Kidney (tissue), 14 donors: ENCODE data around the gene PPP1R14D. TPM values are rescaled to one million over a fixed set of nuclear protein-coding genes. Genes with fewer than 3 reads are reported as not detected.

Source experiments
- DNase-seq, 5 donors: peaks; one replicate each; pipeline ENCODE4 v3.0.0-alpha.2; 2013 to 2020
- FAIRE-seq: peaks from 2 replicates; lab custom pipeline; 2012; peaks lifted over from hg19 to GRCh38; lab: Jason Lieb, UNC
- H3K27ac ChIP-seq, 2 donors: one replicate each; pipeline ENCODE4 v1.7.0; 2013; ENCODE audit warnings: low read depth in 2 of 2, low read length in 2 of 2, inconsistent platforms in 1 of 2
- H3K27me3 ChIP-seq: one replicate; pipeline ENCODE4 v1.7.1; 2013; ENCODE audit warnings: low read length, inconsistent platforms; ENCODE audit not compliant: control insufficient read depth, insufficient read depth
- H3K36me3 ChIP-seq, 3 donors: one replicate each; pipeline versions ENCODE4 v1.7.0 to v1.7.1; 2013; ENCODE audit warnings: low read length in 3 of 3, control low read depth in 1 of 3, inconsistent platforms in 1 of 3; ENCODE audit not compliant: insufficient read depth in 3 of 3, control insufficient read depth in 2 of 3
- H3K4me1 ChIP-seq, 3 donors: one replicate each; pipeline versions ENCODE4 v1.7.0 to v1.7.1; 2013; ENCODE audit warnings: low read length in 3 of 3, inconsistent platforms in 1 of 3, low read depth in 1 of 3; ENCODE audit not compliant: control insufficient read depth in 2 of 3, insufficient read depth in 2 of 3
- H3K4me3 ChIP-seq, 3 donors: one replicate each; pipeline versions ENCODE4 v1.7.0 to v1.8.1; 2013; ENCODE audit warnings: low read length in 3 of 3, control low read depth in 1 of 3, inconsistent platforms in 1 of 3
- H3K9ac ChIP-seq, 3 donors: one replicate each; pipeline versions ENCODE4 v1.7.0 to v1.7.1; 2013; ENCODE audit warnings: low read length in 3 of 3, control low read depth in 1 of 3, inconsistent platforms in 1 of 3
- H3K9me3 ChIP-seq, 3 donors: one replicate each; pipeline versions ENCODE4 v1.7.0 to v1.7.1; 2013; ENCODE audit warnings: low read length in 3 of 3, control low read depth in 1 of 3, inconsistent platforms in 1 of 3; ENCODE audit not compliant: control insufficient read depth in 2 of 3, insufficient read depth in 1 of 3
- intact Hi-C: fragments of 100-400 bp; cut with DNase I; formaldehyde crosslinking; loops from one replicate; pipeline ENCODE4 v1.11.1; 2022
- polyA plus RNA-seq: library from polyadenylated mRNA; stranded (reverse); fragments of 350-450 nt; fragmentation: Illumina TruSeq; extraction: RNeasy Lipid Tissue Mini Kit (QIAGEN cat#74804); gene quantifications from one replicate; pipeline ENCODE4 v1.2.3, GENCODE V29; 2014; ENCODE audit warnings: low read depth, low replicate concordance; ENCODE audit not compliant: insufficient read depth
- total RNA-seq: library from RNA; stranded (reverse); fragmentation: NEBNext Ultra II Directional; extraction: Animal tissue kit (Norgen Biotek cat#: 25700); gene quantifications from one replicate; pipeline ENCODE4 v1.2.1, GENCODE V29; 2021
- TF ChIP-seq, protein P1 (sequence below): IDR thresholded peaks from 3 replicates; pipeline ENCODE4 v1.5.1; 2012; ENCODE audit warnings: mild to moderate bottlenecking, moderate library complexity, borderline replicate concordance; ENCODE audit not compliant: insufficient read depth; ENCODE audit errors: extremely low read depth
- donor health status: control.
- donor health status: control.
- donor health status: control.
- donor health status: control.
- donor health status: control.
- donor health status: DM: yes; HTN: yes; CAD: no.
- donor health status: Normal renal cell carcinoma (clear cell type).

The PPP1R14D gene
- total and polyA plus RNA-seq, 2 donors from 2014 or later, result 4.0 TPM; not detected in 1

DNA sequence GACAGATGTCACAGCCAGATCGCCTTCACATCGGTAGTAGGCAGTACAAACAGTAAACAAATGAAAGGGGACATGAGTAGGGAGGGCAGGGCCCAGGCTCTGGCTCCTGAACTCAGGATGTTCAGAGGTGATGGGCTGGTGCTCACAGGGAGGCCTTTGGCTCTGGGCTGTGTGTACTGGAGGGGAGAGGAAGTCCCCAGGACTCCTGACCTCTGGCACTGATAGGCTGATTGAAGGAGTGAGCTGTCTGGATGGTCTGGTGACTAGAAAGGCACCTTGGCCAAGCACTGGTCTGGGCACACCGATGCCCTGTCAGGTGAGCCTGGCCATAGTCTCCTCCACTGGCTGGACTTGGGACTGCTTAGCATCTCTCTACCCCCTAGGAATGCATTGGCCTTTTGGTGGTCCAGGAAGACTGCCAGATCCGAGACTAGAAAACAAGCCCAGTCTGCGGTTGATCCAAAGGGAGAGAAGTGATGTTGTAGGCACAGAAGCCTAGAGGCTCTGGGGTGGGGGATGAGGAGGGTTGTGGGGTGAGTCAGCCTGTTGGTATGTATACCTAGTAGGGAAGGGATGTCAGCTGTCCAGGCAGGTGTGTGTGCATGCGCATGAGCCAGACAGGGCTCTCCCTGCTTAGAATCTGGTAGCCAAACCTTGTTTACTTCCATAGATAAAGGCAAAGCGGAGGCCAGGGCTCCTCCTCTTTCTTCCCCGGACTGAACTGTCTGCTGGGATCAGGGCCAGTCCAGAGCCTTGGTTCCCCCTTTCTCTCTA lies 17.2 kb upstream of the PPP1R14D start:
- Histone ChIP-seq H3K27me3 (no peaks in the 10 kb centered on the region), H3K36me3 (peaks cover 0 to 2% (median 0%) of the 10 kb centered on the region in 3 donors), H3K9ac (peak overlapping the region in 2 of 3 donors; percentile 76 to 82), H3K4me3 (peak overlapping the region; percentile 36 to 67 (median 54)), H3K27ac (peak overlapping the region; percentile 89 to 93), H3K9me3 (no peaks in the 10 kb centered on the region), H3K4me1 (peaks cover 2 to 32% (median 26%) of the 10 kb centered on the region in 3 donors)
- intact Hi-C loops, result no loop called here
- TF ChIP-seq, protein P1, sequence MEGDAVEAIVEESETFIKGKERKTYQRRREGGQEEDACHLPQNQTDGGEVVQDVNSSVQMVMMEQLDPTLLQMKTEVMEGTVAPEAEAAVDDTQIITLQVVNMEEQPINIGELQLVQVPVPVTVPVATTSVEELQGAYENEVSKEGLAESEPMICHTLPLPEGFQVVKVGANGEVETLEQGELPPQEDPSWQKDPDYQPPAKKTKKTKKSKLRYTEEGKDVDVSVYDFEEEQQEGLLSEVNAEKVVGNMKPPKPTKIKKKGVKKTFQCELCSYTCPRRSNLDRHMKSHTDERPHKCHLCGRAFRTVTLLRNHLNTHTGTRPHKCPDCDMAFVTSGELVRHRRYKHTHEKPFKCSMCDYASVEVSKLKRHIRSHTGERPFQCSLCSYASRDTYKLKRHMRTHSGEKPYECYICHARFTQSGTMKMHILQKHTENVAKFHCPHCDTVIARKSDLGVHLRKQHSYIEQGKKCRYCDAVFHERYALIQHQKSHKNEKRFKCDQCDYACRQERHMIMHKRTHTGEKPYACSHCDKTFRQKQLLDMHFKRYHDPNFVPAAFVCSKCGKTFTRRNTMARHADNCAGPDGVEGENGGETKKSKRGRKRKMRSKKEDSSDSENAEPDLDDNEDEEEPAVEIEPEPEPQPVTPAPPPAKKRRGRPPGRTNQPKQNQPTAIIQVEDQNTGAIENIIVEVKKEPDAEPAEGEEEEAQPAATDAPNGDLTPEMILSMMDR, result no peak
- FAIRE-seq (no peak), DNase-seq (peak in 2 of 5 donors; percentile 49 to 82)

DNA sequence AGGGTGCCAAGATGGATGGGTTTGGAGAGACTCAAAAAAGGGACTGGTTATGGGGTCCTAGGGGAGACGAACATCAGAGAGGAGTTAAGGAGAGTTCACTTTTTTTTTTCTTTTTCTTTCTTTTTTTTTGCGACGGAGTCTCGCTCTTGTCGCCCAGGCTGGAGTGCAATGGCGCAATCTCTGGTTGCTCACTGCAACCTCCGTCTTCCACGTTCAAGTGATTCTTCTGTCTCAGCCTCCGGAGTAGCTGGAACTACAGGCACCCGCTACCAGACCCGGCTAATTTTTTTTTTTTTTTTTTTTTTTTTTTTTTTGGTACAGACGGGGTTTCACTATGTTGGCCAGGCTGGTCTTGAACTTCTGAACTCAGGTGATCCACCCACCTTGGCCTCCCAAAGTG lies 16.5 kb upstream of the PPP1R14D start:
- intact Hi-C loops, result no loop called here
- peak overlapping the region; percentile 89 to 93 for H3K27ac ChIP-seq
- TF ChIP-seq, protein P1, result no peak
- H3K9me3 ChIP-seq, result no peaks in the 10 kb centered on the region
- DNase-seq (no peak), FAIRE-seq (no peak)
- H3K4me1 ChIP-seq, result peaks cover 2 to 32% (median 26%) of the 10 kb centered on the region in 3 donors
- peak overlapping the region; percentile 39 to 82 (median 71) for H3K9ac ChIP-seq
- peak overlapping the region; percentile 54 to 67 (median 65) for H3K4me3 ChIP-seq
- H3K36me3 ChIP-seq, result peaks cover 0 to 3% (median 0%) of the 10 kb centered on the region in 3 donors
- H3K27me3 ChIP-seq, result no peaks in the 10 kb centered on the region

DNA sequence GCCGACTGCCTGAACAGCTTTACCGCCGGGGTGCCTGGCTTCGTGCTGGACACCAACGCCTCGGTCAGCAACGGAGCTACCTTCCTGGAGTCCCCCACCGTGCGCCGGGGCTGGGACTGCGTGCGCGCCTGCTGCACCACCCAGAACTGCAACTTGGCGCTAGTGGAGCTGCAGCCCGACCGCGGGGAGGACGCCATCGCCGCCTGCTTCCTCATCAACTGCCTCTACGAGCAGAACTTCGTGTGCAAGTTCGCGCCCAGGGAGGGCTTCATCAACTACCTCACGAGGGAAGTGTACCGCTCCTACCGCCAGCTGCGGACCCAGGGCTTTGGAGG lies 16.2 kb upstream of the PPP1R14D start:
- DNase-seq (peak in 3 of 5 donors; percentile 47 to 86 (median 60)), FAIRE-seq (no peak)
- Histone ChIP-seq H3K27ac (peak overlapping the region; percentile 73 to 88), H3K9ac (peak overlapping the region; percentile 39 to 73 (median 71)), H3K4me1 (peaks cover 2 to 32% (median 26%) of the 10 kb centered on the region in 3 donors), H3K4me3 (peak overlapping the region; percentile 54 to 67 (median 65)), H3K36me3 (peaks cover 0 to 4% (median 0%) of the 10 kb centered on the region in 3 donors), H3K27me3 (no peaks in the 10 kb centered on the region), H3K9me3 (no peaks in the 10 kb centered on the region)
- intact Hi-C loops, result no loop called here
- TF ChIP-seq, protein P1, result no peak
